Keratinocyte (primary cell): ENCODE results near the gene ARMC3. TPM values are rescaled to one million over a fixed set of nuclear protein-coding genes. Genes with fewer than 3 reads are reported as not detected.
"Not testable (repeated sequence)": the region's sequence is repeated elsewhere in the genome, so short reads cannot be mapped to it uniquely, and the experiment has no call there.

Source experiments
- DNase-seq: peaks from one replicate; pipeline ENCODE4 v3.0.0-alpha.2; 2011; ENCODE audit warnings: low read depth, missing footprints, low spot score
- FAIRE-seq: peaks from 2 replicates; lab custom pipeline; 2011; peaks lifted over from hg19 to GRCh38; lab: Jason Lieb, UNC
- H2AFZ ChIP-seq: 2 replicates; pipeline ENCODE4 v1.6.0; 2012; ENCODE audit warnings: low read length, control low read depth, inconsistent platforms; ENCODE audit not compliant: control insufficient read depth
- H3K27ac ChIP-seq: 2 replicates; pipeline ENCODE4 v1.5.1; 2011; ENCODE audit warnings: low read length; ENCODE audit not compliant: control insufficient read depth, insufficient read depth
- H3K27me3 ChIP-seq: 3 replicates; pipeline ENCODE4 v1.6.0; 2011; ENCODE audit warnings: low read length; ENCODE audit not compliant: control insufficient read depth, insufficient read depth; ENCODE audit errors: extremely low read depth
- H3K36me3 ChIP-seq, 2 experiments: 2 replicates in 1 of 2; 3 replicates in 1 of 2; pipeline ENCODE4 v1.5.1; 2011; ENCODE audit warnings: low read length in 2 of 2, mild to moderate bottlenecking in 1 of 2; ENCODE audit not compliant: control insufficient read depth in 2 of 2, insufficient read depth in 2 of 2; ENCODE audit errors: extremely low read depth in 1 of 2
- H3K4me1 ChIP-seq: 3 replicates; pipeline ENCODE4 v1.5.1; 2011; ENCODE audit warnings: low read length; ENCODE audit not compliant: control insufficient read depth, insufficient read depth; ENCODE audit errors: extremely low read depth
- H3K4me2 ChIP-seq: 3 replicates; pipeline ENCODE4 v1.6.0; 2011; ENCODE audit warnings: low read depth, low read length; ENCODE audit not compliant: control insufficient read depth, insufficient read depth; ENCODE audit errors: extremely low read depth
- H3K4me3 ChIP-seq, 3 experiments: fragments of 200-600 bp in 1 of 3; sonication (generic) in 1 of 3; 2 replicates in 2 of 3; 3 replicates in 1 of 3; pipeline ENCODE4 v1.5.1; 2011 to 2016; ENCODE audit warnings: low read length in 3 of 3, mild to moderate bottlenecking in 3 of 3, control low read depth in 2 of 3, inconsistent platforms in 1 of 3, low read depth in 1 of 3, mixed read lengths in 1 of 3, mixed run types in 1 of 3, moderate library complexity in 1 of 3; ENCODE audit not compliant: control insufficient read depth in 2 of 3, insufficient read depth in 2 of 3; ENCODE audit errors: extremely low read depth in 1 of 3
- H3K79me2 ChIP-seq: 2 replicates; pipeline ENCODE4 v1.6.0; 2012; ENCODE audit warnings: low read length; ENCODE audit not compliant: control insufficient read depth, insufficient read depth
- H3K9ac ChIP-seq: 3 replicates; pipeline ENCODE4 v1.6.0; 2011; ENCODE audit warnings: low read length; ENCODE audit not compliant: control insufficient read depth, insufficient read depth; ENCODE audit errors: extremely low read depth
- H3K9me1 ChIP-seq: 3 replicates; pipeline ENCODE4 v1.6.0; 2011; ENCODE audit warnings: low read length; ENCODE audit not compliant: control insufficient read depth, insufficient read depth; ENCODE audit errors: extremely low read depth
- H3K9me3 ChIP-seq: 2 replicates; pipeline ENCODE4 v1.5.1; 2012; ENCODE audit warnings: low read depth, low read length; ENCODE audit not compliant: control insufficient read depth
- H4K20me1 ChIP-seq: 3 replicates; pipeline ENCODE4 v1.6.0; 2011; ENCODE audit warnings: low read length; ENCODE audit not compliant: control insufficient read depth, insufficient read depth; ENCODE audit errors: extremely low read depth
- CTCF ChIP-seq, 3 experiments: IDR thresholded peaks in 1 of 3; conservative IDR thresholded peaks in 1 of 3; optimal IDR thresholded peaks in 1 of 3; 2 replicates in 2 of 3; 3 replicates in 1 of 3; pipeline versions ENCODE3 to v1.5.1; 2011; ENCODE audit warnings: low read length in 3 of 3, mild to moderate bottlenecking in 3 of 3, moderate library complexity in 2 of 3, control low read depth in 1 of 3, inconsistent platforms in 1 of 3; ENCODE audit not compliant: insufficient read depth in 2 of 3; ENCODE audit errors: extremely low read depth in 1 of 3
- EZH2 ChIP-seq: IDR thresholded peaks from one replicate; pipeline ENCODE4 v1.6.1; 2012; ENCODE audit warnings: inconsistent platforms, mild to moderate bottlenecking, low read length, moderate library complexity
- dilution Hi-C: fragments of 300-500 bp; cut with MboI; formaldehyde crosslinking; loops from one replicate; pipeline ENCODE4 v1.7.0; 2020; ENCODE audit warnings: low sequenced_read_pairs; ENCODE audit not compliant: extremely low pct_ligation_motif_present
- polyA plus RNA-seq, 5 experiments: library from polyadenylated mRNA; depleted of rRNA in 3 of 5; stranded (reverse) in 3 of 5; stranded (forward) in 1 of 5; unstranded in 1 of 5; fragments of >200 nt; gene quantifications; 1 replicate in 1 of 5; 2 replicates in 3 of 5; 3 replicates in 1 of 5; pipeline versions ENCODE4 v1.2.1 to v1.2.3, GENCODE V29; 2011 to 2012; ENCODE audit warnings: missing spikeins in 2 of 5, low read depth in 1 of 5, low replicate concordance in 1 of 5

ARMC3 gene
- polyA plus RNA-seq, 1 donor (not counting 4 experiments of a cell fraction or from before 2014, with no cell fraction given), result not detected

DNA sequence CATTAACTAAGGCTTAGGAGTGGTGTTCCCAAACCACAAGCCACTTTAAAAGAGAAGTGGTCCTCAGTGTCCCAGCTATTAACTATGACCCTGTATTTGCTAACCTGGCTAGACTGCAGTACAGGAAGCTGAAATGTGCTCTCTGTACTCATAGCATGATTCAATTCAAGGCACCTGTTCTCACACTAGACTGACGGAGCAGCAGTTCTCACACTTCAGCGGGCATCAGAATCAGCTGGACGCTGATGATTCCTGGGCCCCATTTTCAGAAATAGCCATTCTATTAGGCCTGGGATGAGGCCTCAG lies 143.0 kb downstream of the ARMC3 start:
- peaks cover 6% of the 10 kb centered on the region for H3K4me1 ChIP-seq
- H3K36me3 ChIP-seq, result no peaks in the 10 kb centered on the region
- H3K27me3 ChIP-seq, result no peaks in the 10 kb centered on the region
- dilution Hi-C loops, result no loop called here
- H4K20me1 ChIP-seq, result no peaks in the 10 kb centered on the region
- DNase-seq (no peak), FAIRE-seq (no peak)
- TF ChIP-seq CTCF (optimal IDR thresholded peaks at IDR 0.05 in 1 of 3, IDR thresholded peaks at IDR 0.05 in 1 of 3, conservative IDR thresholded peaks at IDR 0.05 in 1 of 3; ENCODE audit: extremely low read depth in 1 of 3, insufficient read depth in 2 of 3, low read length in 3 of 3) (no peak), EZH2 (no peak)
- no peaks in the 10 kb centered on the region for H3K9me3 ChIP-seq
- no peak overlapping the region for H3K9ac ChIP-seq
- H2AFZ ChIP-seq, result no peak overlapping the region
- no peaks in the 10 kb centered on the region for H3K9me1 ChIP-seq
- no peak overlapping the region for H3K27ac ChIP-seq
- no peaks in the 10 kb centered on the region for H3K79me2 ChIP-seq
- no peak overlapping the region for H3K4me2 ChIP-seq
- H3K4me3 ChIP-seq, result no peak overlapping the region

- H3K9me3 ChIP-seq, H3K9me1 ChIP-seq, FAIRE-seq, H2AFZ ChIP-seq, H3K27me3 ChIP-seq, H3K4me2 ChIP-seq, H3K4me3 ChIP-seq, dilution Hi-C loops, H3K79me2 ChIP-seq, H4K20me1 ChIP-seq, H3K36me3 ChIP-seq, DNase-seq, H3K4me1 ChIP-seq, H3K9ac ChIP-seq, H3K27ac ChIP-seq: not testable (repeated sequence)
Measured at GRCh38 chr10:23072593-23072992, 144.7 kb downstream of the ARMC3 start.

GRCh38 chr10:23073527-23073926 lies 145.7 kb downstream of the ARMC3 start:
- no peaks in the 10 kb centered on the region for H3K79me2 ChIP-seq
- H3K9me1 ChIP-seq, result no peaks in the 10 kb centered on the region
- no peaks in the 10 kb centered on the region for H3K27me3 ChIP-seq
- no peaks in the 10 kb centered on the region for H3K36me3 ChIP-seq
- FAIRE-seq (peak; percentile 88), DNase-seq (peak; percentile 25)
- H3K27ac ChIP-seq, result no peak overlapping the region
- TF ChIP-seq EZH2, result no peak
- no peak for TF ChIP-seq CTCF (optimal IDR thresholded peaks at IDR 0.05 in 1 of 3, IDR thresholded peaks at IDR 0.05 in 1 of 3, conservative IDR thresholded peaks at IDR 0.05 in 1 of 3; ENCODE audit: extremely low read depth in 1 of 3, insufficient read depth in 2 of 3, low read length in 3 of 3)
- H3K4me2 ChIP-seq, result no peak overlapping the region
- no peak overlapping the region for H3K4me3 ChIP-seq
- dilution Hi-C loops, result no loop called here
- H2AFZ ChIP-seq, result no peak overlapping the region
- peaks cover 4% of the 10 kb centered on the region for H3K4me1 ChIP-seq
- no peak overlapping the region for H3K9ac ChIP-seq
- H3K9me3 ChIP-seq, result no peaks in the 10 kb centered on the region
- H4K20me1 ChIP-seq, result no peaks in the 10 kb centered on the region
